ENCODE measurements around the gene MUC15.

GRCh38 chr11:26549176-26549575, 22.9 kb downstream of the MUC15 start:
- TF ChIP-seq CTCF (IDR thresholded peaks at IDR 0.05), result no peak
- no peak for TF ChIP-seq POLR2A (IDR thresholded peaks at IDR 0.05)
- TF ChIP-seq POLR2AphosphoS5 (IDR thresholded peaks at IDR 0.05), result no peak
